ENCODE results near the gene GPR119.
A peak's percentile ranks its signal among the peaks of the same experiment; 100 is the strongest.
"Not testable (repeated sequence)": the region's sequence is repeated elsewhere in the genome, so short reads cannot be mapped to it uniquely, and the experiment has no call there.

GPR119 gene

DNA sequence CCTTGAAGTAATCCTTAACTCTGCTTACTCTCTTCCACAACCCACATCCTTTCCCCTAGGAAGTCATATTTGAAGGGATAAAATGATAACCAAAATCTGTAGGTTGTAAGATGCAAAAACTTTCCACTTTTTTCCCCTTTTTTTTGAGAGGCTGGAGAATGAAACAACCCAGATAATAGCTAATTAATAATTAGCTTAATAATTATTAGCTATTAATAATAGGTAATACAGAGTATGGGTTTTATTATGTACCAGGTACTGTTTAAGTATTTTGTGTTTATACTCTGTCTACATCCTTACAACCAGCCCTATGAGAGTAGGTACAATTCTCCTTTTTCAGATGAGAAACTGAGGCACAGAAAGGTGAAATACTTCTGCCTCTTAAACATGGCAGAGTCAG, 9.4 kb downstream of the GPR119 start:
- TF ChIP-seq, protein P1, sequence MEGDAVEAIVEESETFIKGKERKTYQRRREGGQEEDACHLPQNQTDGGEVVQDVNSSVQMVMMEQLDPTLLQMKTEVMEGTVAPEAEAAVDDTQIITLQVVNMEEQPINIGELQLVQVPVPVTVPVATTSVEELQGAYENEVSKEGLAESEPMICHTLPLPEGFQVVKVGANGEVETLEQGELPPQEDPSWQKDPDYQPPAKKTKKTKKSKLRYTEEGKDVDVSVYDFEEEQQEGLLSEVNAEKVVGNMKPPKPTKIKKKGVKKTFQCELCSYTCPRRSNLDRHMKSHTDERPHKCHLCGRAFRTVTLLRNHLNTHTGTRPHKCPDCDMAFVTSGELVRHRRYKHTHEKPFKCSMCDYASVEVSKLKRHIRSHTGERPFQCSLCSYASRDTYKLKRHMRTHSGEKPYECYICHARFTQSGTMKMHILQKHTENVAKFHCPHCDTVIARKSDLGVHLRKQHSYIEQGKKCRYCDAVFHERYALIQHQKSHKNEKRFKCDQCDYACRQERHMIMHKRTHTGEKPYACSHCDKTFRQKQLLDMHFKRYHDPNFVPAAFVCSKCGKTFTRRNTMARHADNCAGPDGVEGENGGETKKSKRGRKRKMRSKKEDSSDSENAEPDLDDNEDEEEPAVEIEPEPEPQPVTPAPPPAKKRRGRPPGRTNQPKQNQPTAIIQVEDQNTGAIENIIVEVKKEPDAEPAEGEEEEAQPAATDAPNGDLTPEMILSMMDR (IDR thresholded peaks at IDR 0.05; ENCODE audit: low read depth, low read length) = no peak
- DNase-seq = no peak
- H3K36me3 ChIP-seq = no peaks in the 10 kb centered on the region
- H3K27ac ChIP-seq = no peak overlapping the region
- peaks cover 2% of the 10 kb centered on the region for H3K27me3 ChIP-seq (ENCODE audit: insufficient read depth, low read depth, severe bottlenecking)
- H3K9me3 ChIP-seq (ENCODE audit: severe bottlenecking) = no peaks in the 10 kb centered on the region
- H3K4me3 ChIP-seq (ENCODE audit: low read depth, low read length) = no peak overlapping the region

DNA sequence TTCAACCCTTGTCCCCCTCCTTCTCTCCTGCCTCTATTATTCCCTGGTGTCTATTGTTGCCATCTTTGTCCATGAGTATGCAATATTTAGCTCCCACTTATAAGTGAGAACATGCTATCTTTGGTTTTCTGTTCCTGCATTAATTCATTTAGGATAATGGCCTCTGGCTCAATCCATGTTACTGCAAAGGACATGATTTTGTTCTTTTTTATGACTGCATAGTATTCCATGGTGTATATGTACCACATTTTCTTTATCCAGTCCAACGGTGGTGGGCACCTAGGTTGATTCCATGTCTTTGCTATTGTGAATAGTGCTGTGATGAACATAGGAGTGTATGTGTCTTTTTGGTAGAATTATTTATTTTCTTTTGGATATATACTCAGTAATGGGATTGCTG, 33.4 kb downstream of the GPR119 start:
- not testable (repeated sequence) for DNase-seq; H3K4me3 ChIP-seq (ENCODE audit: low read depth, low read length); H3K27me3 ChIP-seq (ENCODE audit: insufficient read depth, low read depth, severe bottlenecking)

DNA sequence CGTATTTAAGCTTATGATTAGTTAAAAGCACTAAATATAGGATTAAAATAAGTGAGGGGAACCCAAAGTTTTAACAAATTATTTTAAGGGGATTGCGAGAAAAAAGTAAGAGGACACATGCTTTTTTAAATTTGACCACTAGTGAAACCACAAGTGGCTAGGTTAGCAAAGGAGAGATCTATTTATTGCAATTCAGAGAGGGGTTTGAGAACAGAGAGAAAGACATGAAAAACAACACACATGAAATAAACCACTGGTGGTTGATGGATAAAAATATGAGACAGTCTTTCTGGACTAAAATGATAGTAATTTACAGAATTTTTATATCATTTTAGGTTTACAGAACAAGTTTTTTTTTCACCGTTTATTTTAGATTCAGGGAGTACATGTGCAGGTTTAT, 33.9 kb downstream of the GPR119 start:
- peaks cover 3% of the 10 kb centered on the region; the same call in 1 of the 2 replicates for H3K36me3 ChIP-seq
- H3K27me3 ChIP-seq (ENCODE audit: insufficient read depth, low read depth, severe bottlenecking) = no peaks in the 10 kb centered on the region
- H3K27ac ChIP-seq = no peak overlapping the region
- H3K9me3 ChIP-seq (ENCODE audit: severe bottlenecking) = no peaks in the 10 kb centered on the region
- no peak for DNase-seq
- TF ChIP-seq, protein P1 (IDR thresholded peaks at IDR 0.05; ENCODE audit: low read depth, low read length) = no peak
- H3K4me3 ChIP-seq (ENCODE audit: low read depth, low read length) = no peak overlapping the region

More for the DNA sequence above, 33.4 kb downstream of the GPR119 start:
- not testable (repeated sequence) for H3K27ac ChIP-seq; H3K36me3 ChIP-seq; H3K9me3 ChIP-seq (ENCODE audit: severe bottlenecking)

DNA sequence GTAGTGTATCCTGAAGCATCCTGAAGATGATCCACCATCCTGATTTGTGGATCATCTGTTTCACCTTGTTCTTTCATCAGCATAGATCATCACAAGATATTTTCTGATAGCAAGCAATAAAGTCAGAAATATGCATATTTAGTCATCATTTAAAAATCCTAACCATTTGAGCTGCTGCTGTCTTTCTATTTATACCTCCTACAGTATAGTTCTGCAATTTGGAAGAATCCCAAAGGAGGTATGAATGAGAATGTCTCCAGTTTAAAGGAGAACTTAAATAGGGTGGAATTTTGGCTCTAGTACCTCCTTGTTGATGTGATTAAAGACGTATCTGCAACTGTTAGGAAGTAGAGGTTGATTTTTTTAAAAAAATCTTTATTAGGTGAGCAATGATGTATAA, 38.2 kb downstream of the GPR119 start:
- Histone ChIP-seq H3K36me3 (peaks cover 3% of the 10 kb centered on the region; the same call in 1 of the 2 replicates), H3K9me3 (ENCODE audit: severe bottlenecking) (no peaks in the 10 kb centered on the region), H3K27ac (no peak overlapping the region), H3K27me3 (ENCODE audit: insufficient read depth, low read depth, severe bottlenecking) (peaks cover 3% of the 10 kb centered on the region), H3K4me3 (ENCODE audit: low read depth, low read length) (no peak overlapping the region)
- TF ChIP-seq, protein P1 (IDR thresholded peaks at IDR 0.05; ENCODE audit: low read depth, low read length) = no peak
- no peak for DNase-seq

DNA sequence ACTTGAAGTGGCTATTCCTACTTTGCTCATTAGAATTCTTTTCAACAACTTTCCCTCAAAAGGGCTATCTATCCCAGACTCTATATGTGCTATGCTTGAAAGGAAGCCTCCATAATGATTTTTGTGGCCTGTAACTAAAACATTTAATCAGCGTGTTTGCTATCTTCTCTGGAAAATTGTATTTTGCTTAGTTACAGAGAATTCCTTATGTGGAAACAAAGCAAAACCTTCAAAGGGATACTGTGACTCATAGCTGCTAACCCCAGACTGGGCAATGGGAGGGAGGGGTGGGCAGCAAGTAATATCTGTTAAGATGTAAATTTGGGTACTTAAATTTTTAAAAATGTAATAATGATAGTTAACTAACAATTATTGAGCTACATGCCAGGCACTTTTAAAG, 42.1 kb downstream of the GPR119 start:
- H3K27me3 ChIP-seq (ENCODE audit: insufficient read depth, low read depth, severe bottlenecking) = peaks cover 6% of the 10 kb centered on the region

DNA sequence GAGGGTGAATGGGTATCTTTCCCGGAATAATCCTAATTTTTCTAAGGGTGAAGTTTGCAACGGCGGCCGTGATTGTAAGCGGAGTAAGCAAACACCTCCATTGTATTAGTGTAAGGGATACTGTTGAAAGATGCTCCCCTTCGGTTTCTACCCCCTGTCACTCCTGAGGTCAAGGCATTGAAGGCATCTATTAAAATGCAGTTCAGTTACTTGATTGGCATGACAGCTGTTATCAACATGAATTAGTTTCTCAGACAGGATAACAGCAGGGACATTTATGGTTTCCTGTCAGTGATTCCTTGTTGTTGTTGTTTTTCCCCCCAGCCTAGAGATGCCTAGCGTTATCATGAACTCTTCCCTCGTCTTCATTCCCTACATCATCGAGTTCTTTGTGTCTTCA, 45.2 kb downstream of the GPR119 start:
- H3K27me3 ChIP-seq (ENCODE audit: insufficient read depth, low read depth, severe bottlenecking) = peaks cover 6% of the 10 kb centered on the region
- H3K27ac ChIP-seq = no peak overlapping the region
- H3K36me3 ChIP-seq = no peaks in the 10 kb centered on the region
- TF ChIP-seq, protein P1 (IDR thresholded peaks at IDR 0.05; ENCODE audit: low read depth, low read length) = no peak
- H3K4me3 ChIP-seq (ENCODE audit: low read depth, low read length) = peak overlapping the region; percentile 78
- H3K9me3 ChIP-seq (ENCODE audit: severe bottlenecking) = no peaks in the 10 kb centered on the region
- no peak for DNase-seq

More for the DNA sequence above, 42.1 kb downstream of the GPR119 start:
- TF ChIP-seq, protein P1 (IDR thresholded peaks at IDR 0.05; ENCODE audit: low read depth, low read length) = no peak
- DNase-seq = no peak
- Histone ChIP-seq H3K4me3 (ENCODE audit: low read depth, low read length) (no peak overlapping the region), H3K36me3 (no peaks in the 10 kb centered on the region), H3K27ac (no peak overlapping the region), H3K9me3 (ENCODE audit: severe bottlenecking) (no peaks in the 10 kb centered on the region)

All from WERI-Rb-1 (cell line).